RKO (cell line): ENCODE data around the gene NUMB.
A peak's percentile ranks its signal among the peaks of the same experiment; 100 is the strongest.

ENCODE experiments used
- DNase-seq: peaks from one replicate; pipeline ENCODE4 v3.0.0-alpha.2; 2016; ENCODE audit warnings: low spot score

The NUMB gene

GRCh38 chr14:73231981-73232851 lies 226.1 kb downstream of the NUMB start:
- peak; percentile 25 for DNase-seq

- no peak for DNase-seq
These were observed 228.3 kb downstream of the NUMB start for GRCh38 chr14:73230051-73230450.

- DNase-seq, result no peak
These were observed 230.2 kb downstream of the NUMB start for GRCh38 chr14:73227812-73228781.

- no peak for DNase-seq
These were observed 232.8 kb downstream of the NUMB start for GRCh38 chr14:73225496-73225895.
